ENCODE results near the gene LYRM9.
"Not testable (repeated sequence)": the region's sequence is repeated elsewhere in the genome, so short reads cannot be mapped to it uniquely, and the experiment has no call there.

LYRM9 gene

GRCh38 chr17:27906226-27906580 lies 13.0 kb upstream of the LYRM9 start:
- no peak for DNase-seq (ENCODE audit: low spot score)

DNA sequence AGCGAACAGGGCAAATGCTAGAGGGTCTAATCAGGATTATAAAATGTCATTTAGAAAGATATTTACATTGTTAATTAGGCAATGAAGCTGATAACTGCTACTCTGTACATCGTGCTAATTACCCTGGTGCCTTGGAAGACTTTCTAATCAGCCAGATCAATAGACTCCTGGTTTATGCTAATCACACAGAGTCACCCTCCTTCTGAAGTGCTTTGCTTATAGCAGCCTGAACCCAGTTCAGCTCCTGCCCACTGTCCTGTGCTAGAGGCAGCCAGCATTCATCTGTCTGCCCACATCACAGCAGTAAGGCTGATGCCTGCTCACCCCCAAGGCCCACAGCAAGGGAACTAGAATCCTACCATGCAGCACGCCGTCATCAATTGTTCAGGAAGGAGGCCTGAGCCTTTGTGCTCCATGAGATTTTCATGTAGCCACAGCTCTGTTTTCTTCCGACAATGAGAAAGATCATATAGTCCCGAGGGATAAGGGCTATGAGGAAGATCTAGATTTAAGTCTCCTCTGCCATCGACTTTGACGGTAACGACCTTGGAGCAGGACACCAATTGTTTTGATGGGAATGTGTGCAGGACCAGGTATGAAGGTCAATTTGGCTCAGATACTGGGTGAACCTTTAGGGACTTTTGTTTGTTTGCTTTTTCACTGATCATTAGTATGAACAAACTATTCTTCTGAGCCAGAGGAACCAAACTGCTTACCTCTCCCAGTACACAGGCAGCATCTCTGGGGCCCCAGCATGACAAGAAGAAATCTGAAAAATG lies 12.5 kb upstream of the LYRM9 start:
- no peak for DNase-seq (ENCODE audit: low spot score)

DNA sequence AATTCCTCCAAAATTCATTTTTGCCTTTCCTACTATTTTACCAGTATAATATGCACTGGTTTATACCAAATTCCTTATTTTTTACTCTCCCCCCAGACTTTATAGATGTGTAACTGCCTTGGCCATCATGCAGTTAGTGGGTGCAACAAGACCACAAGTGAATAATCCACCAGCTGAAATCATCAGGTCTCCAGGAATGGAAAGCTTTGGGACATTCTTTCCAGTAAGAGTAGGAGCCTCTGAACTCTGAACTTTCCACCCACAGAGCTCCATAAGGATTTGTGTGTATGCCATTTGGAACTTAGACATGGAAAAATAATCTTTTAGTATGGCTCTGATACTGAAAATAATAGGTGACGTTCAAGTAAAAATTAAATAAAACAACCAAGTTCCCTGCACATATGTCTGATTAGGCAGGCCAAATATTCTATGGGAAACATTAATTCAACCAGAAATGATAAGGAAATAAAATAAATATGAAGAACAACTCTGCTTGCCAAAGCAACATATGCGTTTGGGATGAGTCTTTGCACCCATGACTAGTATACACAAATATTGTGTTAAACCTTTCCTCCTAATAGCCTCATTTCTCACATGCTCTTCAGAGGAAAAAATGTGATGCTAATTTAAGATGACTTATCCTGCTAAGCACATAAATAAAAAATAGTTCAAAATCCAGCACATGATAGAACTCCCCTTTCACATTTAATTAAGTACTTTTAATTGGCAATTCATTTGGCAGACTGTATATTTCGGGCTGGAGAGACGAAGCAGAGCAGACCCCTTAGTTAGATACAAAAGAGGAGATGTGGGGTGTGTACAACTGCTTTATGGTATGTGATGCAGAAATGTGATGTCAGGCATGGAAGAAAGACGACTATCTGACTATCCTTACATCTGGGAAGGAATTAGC lies 11.6 kb upstream of the LYRM9 start:
- no peak for DNase-seq (ENCODE audit: low spot score)

GRCh38 chr17:27904114-27904513 lies 10.9 kb upstream of the LYRM9 start:
- no peak for DNase-seq (ENCODE audit: low spot score)

GRCh38 chr17:27899525-27899924 lies 6.4 kb upstream of the LYRM9 start:
- no peak for DNase-seq (ENCODE audit: low spot score)

DNA sequence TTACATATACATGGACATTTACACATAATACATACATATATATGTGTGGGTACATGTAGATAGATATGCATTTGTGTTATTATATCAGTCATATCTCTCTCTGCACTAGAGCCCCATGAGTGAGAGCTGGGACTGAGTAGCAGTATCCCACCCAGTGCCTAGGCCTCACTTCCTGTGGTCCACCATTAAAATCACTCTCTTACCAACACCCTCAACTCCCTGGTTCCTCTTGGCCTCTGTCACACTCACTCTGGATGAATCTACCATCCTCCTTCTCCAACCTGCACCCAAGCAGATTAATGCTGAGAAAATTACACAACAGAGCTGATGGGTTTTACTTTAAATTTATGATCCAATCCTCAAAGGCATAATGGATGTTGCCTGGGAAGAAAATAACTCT lies 4.9 kb upstream of the LYRM9 start:
- no peak for DNase-seq (ENCODE audit: low spot score)

GRCh38 chr17:27896701-27897100 lies 3.5 kb upstream of the LYRM9 start:
- DNase-seq (ENCODE audit: low spot score) = no peak

- DNase-seq (ENCODE audit: low spot score) = no peak
Observed at GRCh38 chr17:27895940-27896535, 2.9 kb upstream of the LYRM9 start.

DNA sequence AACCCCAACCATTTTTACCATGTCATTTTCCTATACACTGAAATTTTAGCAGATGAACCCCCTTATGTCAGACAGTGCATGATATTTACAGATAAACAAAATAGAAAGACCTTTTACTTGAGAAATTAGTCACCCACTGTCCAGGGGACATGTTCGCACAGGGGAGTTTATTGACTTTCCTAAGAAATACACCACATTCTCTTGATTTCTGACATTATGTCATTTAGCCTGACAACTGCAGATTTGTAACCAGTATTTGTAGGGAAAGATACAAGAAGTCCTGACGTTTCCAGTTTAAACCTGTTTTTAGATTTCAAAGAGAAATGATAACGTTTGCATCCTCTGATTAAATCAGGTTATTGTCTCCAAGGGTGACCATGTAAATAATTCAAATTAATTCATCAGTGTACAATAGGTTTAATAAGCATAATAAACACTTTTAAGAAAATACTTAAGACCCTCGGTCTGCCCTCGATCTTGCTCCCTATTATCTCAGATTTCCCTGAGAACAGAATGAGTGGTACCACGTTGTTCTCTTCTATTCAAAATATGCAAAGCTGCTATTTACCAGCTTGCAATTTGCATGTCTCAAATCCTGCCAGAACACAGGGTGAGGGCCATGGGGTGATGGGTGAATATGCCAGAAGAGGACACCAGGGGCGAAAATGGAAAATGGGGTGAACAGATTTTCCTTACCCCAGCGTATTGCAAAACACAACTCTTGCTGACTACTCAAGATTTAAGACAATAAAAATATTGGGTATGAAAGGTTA lies 2.1 kb upstream of the LYRM9 start:
- peak; percentile 9 for DNase-seq (ENCODE audit: low spot score)

DNA sequence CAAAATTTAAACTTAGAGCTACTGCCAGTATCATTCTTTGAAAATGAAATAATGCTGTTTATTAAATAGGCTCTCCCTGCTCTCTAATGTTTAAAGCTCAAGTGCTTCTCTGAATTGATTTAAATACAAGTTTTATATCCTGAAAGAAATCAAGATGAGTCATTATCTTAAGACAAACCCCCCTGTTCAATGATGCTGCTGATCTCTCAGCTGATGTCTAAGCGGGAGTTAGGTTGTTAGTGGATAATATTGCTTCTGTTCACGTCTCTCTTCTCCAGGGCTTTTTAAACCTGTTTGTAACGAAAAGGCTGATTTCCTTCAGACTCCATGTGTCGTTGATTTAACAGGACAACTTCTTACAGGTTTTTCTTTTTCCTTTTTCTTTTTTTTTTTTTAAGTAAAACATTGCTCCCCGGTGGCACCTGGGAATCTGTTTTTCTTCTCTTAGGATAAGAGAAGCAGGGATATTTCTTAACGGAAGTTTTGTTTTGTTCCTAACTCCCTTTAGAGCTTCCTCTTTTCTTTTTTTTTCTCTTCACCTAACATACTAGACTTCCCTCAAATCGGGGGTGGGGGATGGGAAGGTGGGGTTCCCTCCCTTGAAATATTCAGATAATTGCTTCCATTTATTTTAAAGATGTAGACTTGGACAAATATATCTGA lies 807 bp upstream of the LYRM9 start:
- no peak for DNase-seq (ENCODE audit: low spot score)

DNA sequence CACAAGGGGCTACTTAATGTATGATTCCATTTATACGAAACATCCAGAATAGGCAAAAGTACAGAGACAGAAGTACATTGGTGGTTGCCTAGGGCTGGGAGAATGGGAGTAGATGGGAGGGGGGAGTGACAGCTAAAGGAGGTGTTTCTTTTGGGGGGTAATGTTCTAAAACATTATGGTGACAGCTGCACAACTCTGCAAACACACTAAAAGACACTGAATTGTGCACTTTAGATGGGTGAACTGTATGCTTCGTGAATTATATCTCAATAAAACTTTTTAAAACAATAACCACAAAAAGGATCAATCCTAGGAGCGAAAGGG lies 661 bp downstream of the LYRM9 start:
- DNase-seq (ENCODE audit: low spot score) = no peak

GRCh38 chr17:27891841-27892240 lies 1.3 kb downstream of the LYRM9 start:
- DNase-seq (ENCODE audit: low spot score) = no peak

- no peak for DNase-seq (ENCODE audit: low spot score)
Observed at GRCh38 chr17:27889711-27890251, 3.4 kb downstream of the LYRM9 start.

- no peak for DNase-seq (ENCODE audit: low spot score)
Observed at GRCh38 chr17:27888945-27889344, 4.2 kb downstream of the LYRM9 start.

GRCh38 chr17:27888067-27888466 lies 5.1 kb downstream of the LYRM9 start:
- DNase-seq (ENCODE audit: low spot score) = no peak

DNA sequence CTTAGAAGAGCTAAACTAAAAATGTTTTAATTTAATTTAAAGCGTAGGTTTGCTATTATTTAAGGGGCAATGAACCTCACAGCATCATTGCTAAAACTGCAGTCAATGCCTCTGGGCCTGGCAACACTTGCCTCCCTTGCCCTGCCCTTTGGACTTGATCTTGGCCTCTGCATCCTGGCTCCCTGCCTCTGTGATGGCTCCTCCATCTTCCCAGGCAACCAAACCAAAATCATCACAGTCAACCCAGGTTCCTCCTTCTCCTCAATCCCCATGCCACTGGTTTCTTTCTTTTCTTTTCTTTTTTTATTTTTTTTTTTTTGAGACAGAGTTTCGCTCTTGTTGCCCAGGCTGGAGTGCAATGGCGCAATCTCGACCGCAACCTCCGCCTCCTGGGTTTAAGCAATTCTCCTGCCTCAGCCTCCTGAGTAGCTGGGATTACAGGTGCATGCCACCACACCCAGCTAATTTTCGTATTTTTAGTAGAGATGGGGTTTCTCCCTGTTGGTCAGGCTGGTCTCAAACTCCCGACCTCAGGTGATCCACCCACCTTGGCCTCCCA lies 6.7 kb downstream of the LYRM9 start:
- DNase-seq (ENCODE audit: low spot score) = not testable (repeated sequence)

DNA sequence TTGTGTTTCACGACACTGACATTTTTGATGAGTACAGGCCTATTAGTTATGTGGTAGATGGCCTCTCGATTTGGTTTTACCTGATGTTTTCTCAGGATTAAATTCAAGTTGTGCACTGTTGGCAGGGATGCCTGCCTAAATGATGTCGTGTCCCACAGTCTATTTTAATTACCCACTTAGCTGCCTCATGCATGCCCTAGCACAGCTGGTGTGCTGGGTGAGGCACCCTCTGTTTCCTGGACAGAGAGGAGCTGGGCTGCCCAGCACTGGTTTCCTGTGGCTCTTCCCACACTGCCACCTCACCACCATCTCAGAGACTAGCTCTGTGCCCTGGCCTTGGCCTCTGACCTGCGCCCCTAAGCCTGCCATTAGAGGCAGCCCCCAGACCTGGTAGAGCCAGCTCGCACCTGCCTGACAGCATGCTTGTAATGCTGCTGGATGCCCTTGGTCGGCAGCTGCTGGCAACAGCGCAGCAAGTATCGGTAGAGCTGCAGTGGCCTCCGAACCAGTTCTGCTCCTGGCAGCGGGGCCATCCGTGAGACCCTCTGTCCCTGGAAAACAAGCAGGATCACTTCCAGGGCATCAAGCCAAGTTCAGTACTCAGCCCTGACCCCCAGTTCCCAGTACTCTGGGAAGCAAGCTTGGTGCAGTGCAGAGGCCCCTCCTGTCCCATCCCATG lies 10.9 kb downstream of the LYRM9 start:
- DNase-seq (ENCODE audit: low spot score) = no peak

DNA sequence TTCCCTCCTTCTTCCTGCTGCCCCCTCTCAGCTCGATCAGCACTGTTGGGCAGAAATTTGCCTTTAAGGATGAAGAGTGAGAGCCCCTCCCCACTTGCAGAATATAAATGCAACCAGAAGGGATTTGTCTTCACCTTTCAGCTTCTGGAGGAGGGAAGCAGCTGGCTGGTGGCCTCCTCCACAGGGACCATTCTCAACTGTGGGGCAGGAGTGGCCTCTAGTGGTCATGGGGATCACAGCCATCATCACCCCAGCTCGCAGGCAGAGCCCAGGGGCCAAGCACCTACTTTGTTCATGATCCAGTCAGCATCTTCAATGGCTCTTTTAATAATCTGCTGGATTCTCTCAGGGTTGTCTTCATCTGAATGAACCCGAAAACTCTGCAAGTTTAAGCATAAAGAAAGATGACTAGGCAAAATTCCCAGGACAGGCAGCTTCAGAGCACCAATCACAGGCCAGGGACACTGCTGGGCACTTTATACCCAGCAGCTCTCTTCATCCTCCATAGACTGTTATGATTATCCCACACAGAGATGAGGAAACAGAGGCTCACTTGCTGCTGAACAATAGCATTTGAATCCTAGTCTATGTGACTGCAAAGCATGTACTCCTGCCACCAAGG lies 13.1 kb downstream of the LYRM9 start:
- DNase-seq (ENCODE audit: low spot score) = peak; percentile 66

- no peak for DNase-seq (ENCODE audit: low spot score)
Observed at GRCh38 chr17:27878776-27879562, 14.2 kb downstream of the LYRM9 start.
